Liver (tissue), 9 donors: Measurements from ENCODE around the gene FIG4. TPM values are rescaled to one million over a fixed set of nuclear protein-coding genes. Genes with fewer than 3 reads are reported as not detected.

Experiments
- DNase-seq: peaks from one replicate; pipeline ENCODE4 v3.0.0-alpha.2; 2017; ENCODE audit warnings: low spot score
- H3K27ac ChIP-seq, 2 donors: one replicate each; pipeline ENCODE4 v1.7.0; 2013; ENCODE audit warnings: inconsistent platforms in 2 of 2, low read length in 2 of 2, control low read depth in 1 of 2, low read depth in 1 of 2, mild to moderate bottlenecking in 1 of 2
- H3K27me3 ChIP-seq, 4 donors: one replicate each; pipeline versions ENCODE4 v1.6.1 to v1.7.0; 2013; ENCODE audit warnings: low read length in 3 of 4, inconsistent platforms in 1 of 4, mild to moderate bottlenecking in 1 of 4, moderate library complexity in 1 of 4; ENCODE audit not compliant: control insufficient read depth in 4 of 4, insufficient read depth in 4 of 4
- H3K36me3 ChIP-seq, 4 donors: one replicate each; pipeline versions ENCODE4 v1.6.1 to v1.7.0; 2013; ENCODE audit warnings: low read length in 3 of 4, mild to moderate bottlenecking in 3 of 4, low read depth in 1 of 4, moderate library complexity in 1 of 4; ENCODE audit not compliant: control insufficient read depth in 4 of 4, insufficient read depth in 3 of 4
- H3K4me1 ChIP-seq, 4 donors: one replicate each; pipeline versions ENCODE4 v1.6.1 to v1.7.0; 2013; ENCODE audit warnings: low read length in 3 of 4, mild to moderate bottlenecking in 3 of 4, moderate library complexity in 1 of 4; ENCODE audit not compliant: control insufficient read depth in 4 of 4, insufficient read depth in 4 of 4
- H3K4me3 ChIP-seq, 3 donors: one replicate each; pipeline versions ENCODE4 v1.6.1 to v1.7.0; 2013; ENCODE audit warnings: low read length in 3 of 3, control low read depth in 1 of 3, low read depth in 1 of 3, mild to moderate bottlenecking in 1 of 3
- H3K9ac ChIP-seq, 2 donors: one replicate each; pipeline ENCODE4 v1.7.0; 2013; ENCODE audit warnings: low read length in 2 of 2, mild to moderate bottlenecking in 2 of 2, moderate library complexity in 2 of 2, control low read depth in 1 of 2, low read depth in 1 of 2
- H3K9me3 ChIP-seq, 4 donors: one replicate each; pipeline versions ENCODE4 v1.6.1 to v1.7.0; 2013; ENCODE audit warnings: low read length in 3 of 4; ENCODE audit not compliant: control insufficient read depth in 4 of 4
- ATF3 ChIP-seq: IDR thresholded peaks from 2 replicates; pipeline ENCODE4 v1.6.1; 2016; ENCODE audit warnings: antibody characterized with exemption
- CTCF ChIP-seq: fragments of 150-350 bp; IDR thresholded peaks from 2 replicates; pipeline ENCODE4 v1.5.1; 2017; ENCODE audit warnings: improper control_type of control experiment, low read depth, low read length; ENCODE audit not compliant: missing input control
- EGR1 ChIP-seq, 2 donors: IDR thresholded peaks; 2 replicates each; pipeline ENCODE4 v1.6.1; 2016 to 2018; ENCODE audit warnings: antibody characterized with exemption in 2 of 2, low read depth in 2 of 2
- FOXA1 ChIP-seq: IDR thresholded peaks from 2 replicates; pipeline ENCODE4 v1.6.1; 2016; ENCODE audit warnings: antibody characterized with exemption
- FOXA2 ChIP-seq: IDR thresholded peaks from 2 replicates; pipeline ENCODE4 v1.6.1; 2016; ENCODE audit warnings: antibody characterized with exemption
- GABPA ChIP-seq, 2 donors: IDR thresholded peaks in 1 of 2; conservative IDR thresholded peaks in 1 of 2; 2 replicates each; pipeline ENCODE4 v1.6.1; 2016; ENCODE audit warnings: antibody characterized with exemption in 2 of 2, mild to moderate bottlenecking in 1 of 2, moderate library complexity in 1 of 2
- HNF4A ChIP-seq, 2 donors: conservative IDR thresholded peaks; 2 replicates each; pipeline ENCODE4 v1.6.1; 2016; ENCODE audit warnings: antibody characterized with exemption in 2 of 2, mild to moderate bottlenecking in 2 of 2
- HNF4G ChIP-seq: IDR thresholded peaks from 2 replicates; pipeline ENCODE4 v1.6.1; 2016; ENCODE audit warnings: antibody characterized with exemption
- JUND ChIP-seq, 2 donors: IDR thresholded peaks; 2 replicates each; pipeline ENCODE4 v1.6.1; 2016; ENCODE audit warnings: antibody characterized with exemption in 2 of 2
- MAX ChIP-seq: IDR thresholded peaks from 2 replicates; pipeline ENCODE4 v1.6.1; 2016; ENCODE audit warnings: antibody characterized with exemption
- RAD21 ChIP-seq, 2 donors: IDR thresholded peaks; 2 replicates each; pipeline ENCODE4 v1.6.1; 2016; ENCODE audit warnings: antibody characterized with exemption in 2 of 2, mild to moderate bottlenecking in 2 of 2
- REST ChIP-seq: IDR thresholded peaks from 2 replicates; pipeline ENCODE4 v1.6.1; 2016; ENCODE audit warnings: antibody characterized with exemption, mild to moderate bottlenecking
- RXRA ChIP-seq, 2 donors: IDR thresholded peaks; 2 replicates each; pipeline ENCODE4 v1.6.1; 2017 to 2018; ENCODE audit warnings: antibody characterized with exemption in 2 of 2, mild to moderate bottlenecking in 1 of 2
- SP1 ChIP-seq: IDR thresholded peaks from 2 replicates; pipeline ENCODE4 v1.6.1; 2018; ENCODE audit warnings: antibody characterized with exemption, mild to moderate bottlenecking
- TAF1 ChIP-seq: conservative IDR thresholded peaks from 2 replicates; pipeline ENCODE4 v1.6.1; 2016; ENCODE audit warnings: antibody characterized with exemption, mild to moderate bottlenecking
- YY1 ChIP-seq: IDR thresholded peaks from 2 replicates; pipeline ENCODE4 v1.6.1; 2016; ENCODE audit warnings: antibody characterized with exemption, mild to moderate bottlenecking
- ZBTB33 ChIP-seq: IDR thresholded peaks from 2 replicates; pipeline ENCODE4 v1.6.1; 2016; ENCODE audit warnings: antibody characterized with exemption
- WGBS: extraction: QIAGEN DNeasy Blood & Tissue Kit; methylation state at CpG from one replicate; pipeline ENCODE4 v1.1.7; 2013; 5-methylcytosine and 5-hydroxymethylcytosine counted together
- polyA plus RNA-seq, 2 donors: library from polyadenylated mRNA; stranded (reverse) in 1 of 2; unstranded in 1 of 2; fragments of 200-250 nt in 1 of 2; fragments of >200 nt in 1 of 2; fragmentation: Nextera tagmentation in 1 of 2; extraction: Ambion mirVana in 1 of 2; gene quantifications; one replicate each; pipeline versions ENCODE4 v1.2.1 to v1.2.3, GENCODE V29; 2013 to 2015
- total RNA-seq, 2 donors: library from RNA; depleted of rRNA; stranded (reverse); fragments of >200 nt; gene quantifications; one replicate each; pipeline ENCODE4 v1.2.3, GENCODE V29; 2014
- donor health status: healthy.
- donor health status: healthy.
- donor health status: healthy.
- donor health status: healthy.
- donor health status: healthy.

The FIG4 gene
- total and polyA plus RNA-seq, 4 donors = 3.4 to 8.7 (median 4.6) TPM

- no peaks in the 10 kb centered on the region for H3K4me1 ChIP-seq
- H3K4me3 ChIP-seq = no peak overlapping the region
- DNase-seq = no peak
- H3K9ac ChIP-seq = no peak overlapping the region
- peaks cover 0 to 3% (median under 1%) of the 10 kb centered on the region in 4 donors for H3K36me3 ChIP-seq
- no peak for TF ChIP-seq MAX
- TF ChIP-seq HNF4A (conservative IDR thresholded peaks at IDR 0.05) = no peak
- TF ChIP-seq RAD21 (IDR thresholded peaks at IDR 0.05) = no peak
- TF ChIP-seq FOXA2 = no peak
- no peak for TF ChIP-seq HNF4G
- no peak for TF ChIP-seq YY1
- TF ChIP-seq ATF3 = no peak
- no peak for TF ChIP-seq GABPA (IDR thresholded peaks at IDR 0.05 in 1 of 2, conservative IDR thresholded peaks at IDR 0.05 in 1 of 2)
- no peak for TF ChIP-seq REST
- TF ChIP-seq CTCF = no peak
- TF ChIP-seq FOXA1 = no peak
- TF ChIP-seq ZBTB33 = no peak
- TF ChIP-seq SP1 = no peak
- TF ChIP-seq JUND (IDR thresholded peaks at IDR 0.05) = no peak
- H3K9me3 ChIP-seq = no peaks in the 10 kb centered on the region
- no peaks in the 10 kb centered on the region for H3K27me3 ChIP-seq
- H3K27ac ChIP-seq = no peak overlapping the region
- 92% methylated on average over 2 of the region's 2 CpGs for WGBS
These were observed 47.0 kb upstream of the FIG4 start for GRCh38 chr6:109644131-109644530.

GRCh38 chr6:109653264-109653663 is 37.8 kb upstream of the FIG4 start:
- Histone ChIP-seq H3K36me3 (peaks cover 0 to 4% (median 0%) of the 10 kb centered on the region in 4 donors), H3K9me3 (no peaks in the 10 kb centered on the region), H3K27me3 (no peaks in the 10 kb centered on the region), H3K4me1 (no peaks in the 10 kb centered on the region), H3K4me3 (no peak overlapping the region), H3K9ac (no peak overlapping the region), H3K27ac (no peak overlapping the region)
- WGBS = 74% methylated on average over 5 of the region's 5 CpGs
- no peak for DNase-seq
- TF ChIP-seq FOXA1 (no peak), YY1 (no peak), MAX (no peak), TAF1 (no peak), FOXA2 (no peak), RAD21 (IDR thresholded peaks at IDR 0.05) (no peak), CTCF (no peak), EGR1 (IDR thresholded peaks at IDR 0.05; ENCODE audit: low read depth in 2 of 2) (no peak), RXRA (IDR thresholded peaks at IDR 0.05) (no peak), ZBTB33 (no peak), HNF4A (conservative IDR thresholded peaks at IDR 0.05) (no peak), HNF4G (no peak)
